ENCODE data around the gene SPATA9. TPM values are rescaled to one million over a fixed set of nuclear protein-coding genes. Genes with fewer than 3 reads are reported as not detected.
"Not testable (repeated sequence)": the region's sequence is repeated elsewhere in the genome, so short reads cannot be mapped to it uniquely, and the experiment has no call there.

The SPATA9 gene
- total RNA-seq, 3 donors from 2014 or later = not detected

DNA sequence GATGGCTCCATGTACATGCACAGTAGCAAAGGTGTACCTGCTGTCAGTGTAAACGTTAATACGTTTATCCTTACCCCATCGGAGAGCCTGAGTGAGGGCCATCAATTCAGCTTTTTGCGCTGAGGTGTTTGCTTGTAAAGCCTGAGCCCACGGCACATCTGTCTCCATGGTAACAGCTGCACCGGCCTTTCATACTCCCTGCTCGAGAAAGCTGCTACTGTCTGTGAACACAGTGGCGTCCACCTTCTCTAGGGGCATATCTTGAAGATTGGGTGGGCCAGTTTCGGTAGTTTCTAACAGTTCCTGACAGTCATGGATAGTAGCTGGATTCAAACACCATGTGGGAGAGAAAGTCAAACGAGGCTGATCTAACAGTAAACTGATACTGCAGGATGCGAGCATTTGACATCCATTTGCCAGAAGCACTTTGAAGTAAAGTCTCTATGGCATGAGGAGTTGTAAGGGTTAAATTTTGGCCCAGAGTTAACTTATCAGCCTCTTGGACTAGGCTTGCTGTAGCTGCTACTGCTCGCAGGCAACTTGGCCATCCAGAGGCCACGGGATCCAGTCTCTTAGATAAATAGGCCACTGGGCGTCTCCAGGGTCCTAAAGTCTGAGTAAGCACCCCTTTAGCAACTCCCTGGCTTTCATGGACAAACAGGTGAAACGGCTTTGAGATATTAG is 27.3 kb upstream of the SPATA9 start:
- H3K27me3 Mint-ChIP-seq (ENCODE audit: low read depth) = peaks cover 3% of the 10 kb centered on the region
- peaks cover 8% of the 10 kb centered on the region for H3K4me1 Mint-ChIP-seq (ENCODE audit: low read depth)
- no peak for ATAC-seq
- no peaks in the 10 kb centered on the region for H3K9me3 Mint-ChIP-seq
- no peak overlapping the region for H3K4me3 Mint-ChIP-seq
- no peak for DNase-seq
- no peaks in the 10 kb centered on the region for H3K36me3 Mint-ChIP-seq (ENCODE audit: insufficient read depth)

DNA sequence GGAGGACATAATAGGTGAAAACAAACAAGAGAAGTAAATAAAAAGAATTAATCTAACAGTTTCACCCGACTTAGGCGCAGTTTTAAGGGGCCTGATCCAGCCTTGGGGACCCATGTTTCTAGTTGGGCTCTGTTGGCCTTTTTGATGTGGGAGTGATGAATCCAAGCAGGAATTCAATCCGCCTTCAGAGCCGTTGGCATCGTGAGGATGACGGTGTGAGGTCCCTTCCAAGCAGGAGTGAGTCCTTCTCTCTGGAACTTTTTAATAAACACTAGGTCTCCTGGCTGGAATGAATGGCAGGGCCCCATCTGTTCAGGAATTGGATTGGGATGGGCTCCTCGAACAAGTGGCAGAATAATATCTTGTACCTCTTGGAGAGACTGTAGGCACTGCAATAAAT is 26.1 kb upstream of the SPATA9 start:
- Mint-ChIP-seq H3K4me3 (no peak overlapping the region), H3K4me1 (ENCODE audit: low read depth) (peaks cover 3% of the 10 kb centered on the region), H3K36me3 (ENCODE audit: insufficient read depth) (no peaks in the 10 kb centered on the region), H3K27me3 (ENCODE audit: low read depth) (peaks cover 3% of the 10 kb centered on the region), H3K9me3 (no peaks in the 10 kb centered on the region)
- DNase-seq (no peak), ATAC-seq (no peak)

DNA sequence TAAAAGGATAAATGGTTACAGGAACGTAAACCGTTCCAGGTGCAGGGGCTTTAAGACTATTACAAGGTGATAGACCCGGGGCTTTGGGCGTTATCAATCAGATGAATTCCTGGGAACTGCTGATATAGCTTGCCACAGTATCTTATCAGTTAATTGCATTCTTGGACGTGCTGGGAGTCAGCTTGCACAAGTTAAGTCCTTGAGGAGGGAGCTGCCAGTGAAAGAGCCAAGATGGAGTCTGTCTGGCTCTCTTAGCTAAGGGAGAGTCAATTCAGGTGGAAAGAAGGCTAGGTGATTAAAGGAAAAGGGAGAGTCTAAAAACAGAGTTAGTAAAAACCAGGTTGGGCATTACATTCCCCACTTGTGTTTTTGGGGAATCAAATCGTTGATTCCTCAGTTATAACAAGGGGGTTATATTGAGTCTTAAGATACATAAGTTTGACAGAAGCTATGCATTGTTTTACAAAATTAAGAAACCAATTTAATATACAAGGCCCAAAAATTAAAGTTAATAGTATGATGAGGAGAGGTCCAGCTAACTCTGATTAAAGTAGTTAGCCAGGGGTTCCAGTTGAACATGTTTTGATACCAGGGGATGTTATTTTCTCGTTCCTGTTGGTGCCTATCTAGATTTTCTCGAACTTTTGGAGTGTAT is 24.9 kb upstream of the SPATA9 start:
- not testable (repeated sequence) for H3K4me1 Mint-ChIP-seq (ENCODE audit: low read depth); H3K36me3 Mint-ChIP-seq (ENCODE audit: insufficient read depth); DNase-seq

DNA sequence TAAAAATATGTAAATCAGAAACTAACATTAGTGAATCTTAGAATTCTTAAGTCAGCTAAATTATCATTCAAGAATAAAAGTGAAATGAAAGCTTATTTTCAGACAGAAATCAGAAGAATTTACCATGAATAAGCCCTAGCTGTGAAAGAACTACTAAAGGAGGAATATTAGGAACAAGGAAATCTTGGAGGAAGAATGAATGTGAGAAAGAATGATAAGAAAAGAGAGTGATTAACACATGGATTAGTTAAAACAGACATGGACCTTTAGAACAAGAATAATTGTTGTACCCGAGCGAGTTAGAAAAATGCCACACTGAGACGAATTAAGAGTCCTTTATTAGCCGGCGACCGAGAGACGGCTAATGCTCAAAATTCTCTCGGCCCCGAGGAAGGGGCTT is 24.3 kb upstream of the SPATA9 start:
- no peaks in the 10 kb centered on the region for H3K9me3 Mint-ChIP-seq
- DNase-seq (no peak), ATAC-seq (no peak)
- no peaks in the 10 kb centered on the region for H3K36me3 Mint-ChIP-seq (ENCODE audit: insufficient read depth)
- no peaks in the 10 kb centered on the region for H3K4me1 Mint-ChIP-seq (ENCODE audit: low read depth)
- peaks cover 2% of the 10 kb centered on the region for H3K27me3 Mint-ChIP-seq (ENCODE audit: low read depth)
- no peak overlapping the region for H3K4me3 Mint-ChIP-seq

More for the DNA sequence above, 24.9 kb upstream of the SPATA9 start:
- ATAC-seq; H3K4me3 Mint-ChIP-seq; H3K9me3 Mint-ChIP-seq; H3K27me3 Mint-ChIP-seq (ENCODE audit: low read depth): not testable (repeated sequence)

DNA sequence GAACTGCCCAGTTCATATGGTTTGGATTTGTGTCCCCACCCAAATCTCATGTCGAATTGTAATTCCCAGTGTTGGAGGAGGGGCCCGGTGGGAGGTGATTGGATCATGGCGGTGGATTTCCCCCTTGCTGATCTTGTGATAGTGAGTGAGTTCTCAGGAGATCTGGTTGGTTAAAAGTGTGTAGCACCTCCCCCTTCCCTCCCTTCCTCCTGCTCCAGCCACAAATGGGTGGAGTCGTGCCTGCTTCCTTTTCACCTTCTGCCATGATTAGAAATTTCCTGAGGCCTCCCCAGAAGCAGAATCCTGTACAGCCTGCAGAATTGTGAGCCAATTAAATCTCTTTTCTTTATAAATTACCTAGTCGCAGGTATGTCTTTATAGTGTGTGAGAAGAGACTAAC is 23.4 kb upstream of the SPATA9 start:
- H3K4me1 Mint-ChIP-seq (ENCODE audit: low read depth); H3K27me3 Mint-ChIP-seq (ENCODE audit: low read depth); ATAC-seq; DNase-seq; H3K36me3 Mint-ChIP-seq (ENCODE audit: insufficient read depth); H3K4me3 Mint-ChIP-seq; H3K9me3 Mint-ChIP-seq: not testable (repeated sequence)

DNA sequence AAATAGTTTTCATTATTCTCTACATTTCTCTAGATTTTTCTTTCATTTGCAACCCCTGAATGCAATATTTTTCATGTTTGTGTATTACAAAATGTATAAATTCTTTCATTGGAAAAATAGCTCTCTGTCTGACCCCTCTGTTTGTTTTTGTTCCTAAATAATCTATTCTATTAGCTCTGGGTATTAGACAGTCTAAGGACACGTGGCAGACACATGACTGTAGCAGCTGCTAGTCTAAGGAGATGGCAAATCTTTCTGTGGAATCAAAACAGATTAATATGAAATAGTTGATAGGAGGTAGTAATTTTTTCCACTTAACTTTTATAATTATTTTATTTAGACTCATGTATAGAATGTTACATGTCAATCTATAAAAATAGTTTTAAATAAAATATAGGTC is 21.4 kb upstream of the SPATA9 start:
- DNase-seq (no peak), ATAC-seq (no peak)
- H3K27me3 Mint-ChIP-seq (ENCODE audit: low read depth) = peaks cover 6% of the 10 kb centered on the region
- H3K4me1 Mint-ChIP-seq (ENCODE audit: low read depth) = no peaks in the 10 kb centered on the region
- no peaks in the 10 kb centered on the region for H3K36me3 Mint-ChIP-seq (ENCODE audit: insufficient read depth)
- no peak overlapping the region for H3K4me3 Mint-ChIP-seq
- H3K9me3 Mint-ChIP-seq = no peaks in the 10 kb centered on the region

DNA sequence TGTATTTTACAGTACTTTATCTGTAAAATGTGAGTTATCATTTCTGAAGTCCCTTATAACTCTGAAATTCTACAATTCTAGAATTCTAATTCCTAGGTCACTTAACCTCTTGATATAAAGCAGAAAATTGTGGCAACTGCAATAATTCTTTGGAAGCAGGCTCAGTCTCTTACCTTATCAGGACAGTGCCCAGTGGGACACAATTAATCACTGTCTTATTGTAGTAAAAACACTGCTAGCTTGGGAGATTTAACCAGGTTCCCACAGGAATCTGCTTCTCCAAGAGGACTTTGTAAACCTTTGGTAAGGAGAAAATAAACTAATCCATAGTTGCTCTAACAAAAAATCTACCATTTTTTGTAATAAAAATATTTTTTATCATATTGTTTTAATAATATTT is 18.3 kb upstream of the SPATA9 start:
- no peaks in the 10 kb centered on the region for H3K36me3 Mint-ChIP-seq (ENCODE audit: insufficient read depth)
- H3K9me3 Mint-ChIP-seq = no peaks in the 10 kb centered on the region
- no peak overlapping the region for H3K4me3 Mint-ChIP-seq
- H3K27me3 Mint-ChIP-seq (ENCODE audit: low read depth) = peaks cover 12% of the 10 kb centered on the region
- ATAC-seq (no peak), DNase-seq (no peak)
- no peaks in the 10 kb centered on the region for H3K4me1 Mint-ChIP-seq (ENCODE audit: low read depth)

DNA sequence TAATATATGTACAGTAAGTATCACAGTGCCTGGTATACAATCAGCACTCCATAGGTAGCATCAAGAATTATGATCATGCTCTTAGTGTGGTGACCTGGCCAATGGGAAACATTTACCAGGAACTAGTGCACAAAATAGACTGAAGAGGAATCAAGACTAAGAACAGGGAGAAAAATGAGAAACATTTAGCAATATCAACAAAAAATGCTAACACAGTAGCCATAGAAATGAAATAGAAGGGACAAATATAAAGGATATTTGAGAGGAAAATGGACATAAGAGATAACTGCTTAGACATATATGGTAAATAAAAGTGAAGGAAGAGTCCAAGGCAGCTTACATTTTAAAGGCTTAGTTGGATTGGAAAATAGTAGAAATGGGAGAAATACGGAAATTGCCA is 16.5 kb upstream of the SPATA9 start:
- DNase-seq = no peak
- Mint-ChIP-seq H3K4me1 (ENCODE audit: low read depth) (no peaks in the 10 kb centered on the region), H3K4me3 (no peak overlapping the region), H3K9me3 (no peaks in the 10 kb centered on the region), H3K27me3 (ENCODE audit: low read depth) (peaks cover 12% of the 10 kb centered on the region), H3K36me3 (ENCODE audit: insufficient read depth) (no peaks in the 10 kb centered on the region)
- ATAC-seq = no peak

DNA sequence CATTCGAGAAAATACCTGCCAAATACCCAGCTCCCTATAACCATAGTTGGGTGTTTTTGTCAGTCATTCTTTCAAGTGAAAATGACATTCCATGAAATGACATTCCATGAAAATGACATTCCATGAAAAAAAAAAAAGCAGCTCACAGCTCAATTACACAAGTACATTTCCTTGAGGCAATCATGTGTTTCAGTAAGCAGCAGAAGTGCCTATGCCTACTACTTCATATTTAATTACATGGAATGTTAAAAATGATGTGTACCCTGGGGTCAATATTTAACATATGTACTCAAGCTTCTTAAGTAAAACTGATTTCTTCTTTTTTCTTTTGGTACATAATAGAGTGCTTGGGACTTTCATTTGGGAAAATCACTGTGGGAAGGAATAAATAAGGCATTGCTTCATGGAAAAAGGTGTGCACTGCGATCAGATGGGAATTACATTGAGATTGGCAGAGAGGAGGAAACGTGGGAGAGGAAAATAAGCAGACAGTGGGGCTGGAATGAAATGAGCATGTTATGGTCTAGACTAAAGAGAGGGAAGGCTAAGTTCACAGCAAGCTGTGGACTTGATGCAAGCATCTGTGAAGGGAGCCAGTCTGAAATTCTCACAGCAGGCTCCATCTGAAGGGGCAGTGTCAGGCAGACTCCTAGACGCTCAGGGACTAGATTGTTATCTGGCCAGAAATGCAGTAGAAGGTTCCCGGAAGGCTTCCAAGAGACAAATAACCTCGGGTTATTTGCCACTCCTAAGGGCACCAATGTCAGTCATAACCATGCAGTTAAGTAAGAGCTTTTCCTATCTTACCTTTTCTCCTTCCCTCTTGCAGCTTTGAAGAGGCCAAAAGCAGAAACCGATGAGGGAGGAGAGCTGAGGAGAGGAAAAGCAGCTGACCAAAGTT is 15.2 kb upstream of the SPATA9 start:
- H3K9me3 Mint-ChIP-seq = no peaks in the 10 kb centered on the region
- H3K36me3 Mint-ChIP-seq (ENCODE audit: insufficient read depth) = no peaks in the 10 kb centered on the region
- H3K27me3 Mint-ChIP-seq (ENCODE audit: low read depth) = peaks cover 14% of the 10 kb centered on the region
- ATAC-seq (no peak), DNase-seq (no peak)
- no peak overlapping the region for H3K4me3 Mint-ChIP-seq
- H3K4me1 Mint-ChIP-seq (ENCODE audit: low read depth) = no peaks in the 10 kb centered on the region

DNA sequence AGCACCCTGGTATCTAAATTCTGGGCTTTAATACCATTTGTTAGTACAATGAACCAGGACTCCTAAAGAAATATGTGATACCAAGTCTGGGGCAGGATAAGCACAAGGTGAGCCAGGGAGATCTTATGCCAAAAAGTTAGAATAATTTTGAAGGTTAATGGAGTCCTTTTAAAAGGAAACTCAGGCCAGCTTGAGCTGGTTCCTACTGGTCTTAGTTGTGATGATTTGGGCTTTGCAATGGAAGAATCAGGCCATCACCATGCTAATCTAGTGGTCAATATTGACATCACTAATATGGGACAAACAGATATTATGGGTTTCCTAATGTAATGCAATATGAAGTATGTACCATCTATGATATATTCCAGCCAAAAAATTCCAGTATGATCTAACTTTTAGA is 7.5 kb upstream of the SPATA9 start:
- H3K27me3 Mint-ChIP-seq (ENCODE audit: low read depth) = peaks cover 7% of the 10 kb centered on the region
- no peak overlapping the region for H3K4me3 Mint-ChIP-seq
- DNase-seq = no peak
- H3K9me3 Mint-ChIP-seq = peaks cover 3% of the 10 kb centered on the region
- ATAC-seq = no peak
- no peaks in the 10 kb centered on the region for H3K36me3 Mint-ChIP-seq (ENCODE audit: insufficient read depth)
- no peaks in the 10 kb centered on the region for H3K4me1 Mint-ChIP-seq (ENCODE audit: low read depth)

DNA sequence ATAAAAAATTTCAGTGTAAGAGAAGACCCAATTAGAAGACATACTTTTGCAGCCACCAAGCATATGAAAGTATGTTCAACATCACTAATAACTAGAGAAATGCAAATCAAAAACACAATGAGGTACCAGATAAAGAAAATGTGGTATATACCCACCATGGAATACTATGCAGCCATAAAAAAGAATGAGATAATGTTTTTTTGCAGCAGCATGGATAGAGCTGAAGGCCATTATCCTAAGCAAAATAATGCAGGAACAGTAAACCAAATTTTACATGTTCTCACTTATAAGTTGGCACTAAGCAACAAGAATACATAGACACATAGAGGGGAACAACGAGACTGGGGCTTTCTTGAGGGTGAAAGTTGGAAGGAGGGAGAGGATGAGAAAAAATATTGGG is 6.9 kb upstream of the SPATA9 start:
- Mint-ChIP-seq H3K27me3 (ENCODE audit: low read depth) (peaks cover 7% of the 10 kb centered on the region), H3K9me3 (peaks cover 3% of the 10 kb centered on the region), H3K4me1 (ENCODE audit: low read depth) (no peaks in the 10 kb centered on the region), H3K4me3 (no peak overlapping the region), H3K36me3 (ENCODE audit: insufficient read depth) (no peaks in the 10 kb centered on the region)
- no peak for DNase-seq
- ATAC-seq = no peak

DNA sequence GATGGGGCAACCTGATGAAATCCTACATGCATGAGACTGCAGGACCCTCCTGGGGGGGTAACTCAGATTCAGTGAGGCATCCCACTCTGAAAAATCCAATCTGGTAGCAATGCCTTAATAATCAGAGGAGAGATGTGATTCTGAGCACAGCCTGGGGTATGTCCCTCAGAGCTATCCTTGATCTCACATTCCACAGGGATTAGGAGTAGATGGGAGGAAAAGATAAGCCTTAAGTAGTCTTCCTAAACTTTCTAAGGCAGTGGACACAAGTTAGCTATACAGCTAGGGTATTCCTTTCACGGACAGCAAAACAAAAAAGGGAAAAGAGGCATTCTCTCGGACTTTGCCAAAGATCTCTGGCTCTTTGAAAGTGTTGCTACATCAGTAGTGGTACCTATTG is 3.9 kb upstream of the SPATA9 start:
- ATAC-seq (no peak), DNase-seq (no peak)
- H3K36me3 Mint-ChIP-seq (ENCODE audit: insufficient read depth) = no peaks in the 10 kb centered on the region
- no peaks in the 10 kb centered on the region for H3K4me1 Mint-ChIP-seq (ENCODE audit: low read depth)
- peaks cover 3% of the 10 kb centered on the region for H3K9me3 Mint-ChIP-seq
- H3K27me3 Mint-ChIP-seq (ENCODE audit: low read depth) = peaks cover 8% of the 10 kb centered on the region
- no peak overlapping the region for H3K4me3 Mint-ChIP-seq

DNA sequence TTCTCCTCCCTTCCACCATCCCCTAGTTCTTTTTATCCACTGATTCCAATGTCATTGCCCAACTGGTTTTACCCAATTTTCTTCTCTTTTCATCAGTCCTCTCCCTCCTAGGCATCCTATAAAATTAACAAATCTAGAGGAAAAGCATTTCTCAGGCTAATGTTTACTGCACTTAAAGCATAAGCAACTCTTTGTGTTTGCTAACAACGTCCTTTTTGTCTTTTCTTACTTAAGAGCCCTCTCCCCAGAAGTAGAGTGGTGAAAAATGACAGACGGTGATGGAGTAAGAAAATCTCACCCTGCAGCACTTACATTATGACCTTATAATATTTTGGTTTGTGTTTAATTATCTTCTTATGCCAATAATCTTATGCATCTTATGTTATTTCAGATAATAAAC is 1.6 kb upstream of the SPATA9 start:
- Mint-ChIP-seq H3K27me3 (ENCODE audit: low read depth) (peaks cover 8% of the 10 kb centered on the region), H3K4me1 (ENCODE audit: low read depth) (no peaks in the 10 kb centered on the region)

DNA sequence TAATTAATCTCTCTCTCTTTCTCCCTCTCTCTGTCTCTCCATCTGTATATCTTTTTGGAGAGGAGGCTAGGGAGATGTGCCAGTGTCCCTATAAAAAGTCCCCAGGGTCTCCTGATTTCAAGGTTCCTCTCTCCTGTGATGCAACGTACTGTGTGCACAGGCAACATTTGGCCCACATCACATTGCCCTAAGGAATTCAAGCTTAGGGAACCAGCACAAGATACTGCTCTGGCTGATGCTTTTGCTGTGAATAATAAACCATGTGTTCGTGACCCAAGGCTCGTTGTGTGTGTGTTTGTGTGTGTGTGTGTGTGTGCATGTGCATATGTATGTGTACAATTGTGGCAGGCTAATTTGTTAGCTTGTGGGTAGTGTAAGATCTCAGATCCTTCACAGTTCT is 9.7 kb downstream of the SPATA9 start:
- H3K27me3 Mint-ChIP-seq (ENCODE audit: low read depth) = peaks cover 6% of the 10 kb centered on the region
- no peaks in the 10 kb centered on the region for H3K4me1 Mint-ChIP-seq (ENCODE audit: low read depth)
- no peak for DNase-seq
- H3K9me3 Mint-ChIP-seq = no peaks in the 10 kb centered on the region
- H3K4me3 Mint-ChIP-seq = no peak overlapping the region
- no peak for ATAC-seq
- no peaks in the 10 kb centered on the region for H3K36me3 Mint-ChIP-seq (ENCODE audit: insufficient read depth)

More for the DNA sequence above, 1.6 kb upstream of the SPATA9 start:
- Mint-ChIP-seq H3K9me3 (no peaks in the 10 kb centered on the region), H3K36me3 (ENCODE audit: insufficient read depth) (peaks cover 2% of the 10 kb centered on the region), H3K4me3 (no peak overlapping the region)
- no peak for ATAC-seq
- no peak for DNase-seq

DNA sequence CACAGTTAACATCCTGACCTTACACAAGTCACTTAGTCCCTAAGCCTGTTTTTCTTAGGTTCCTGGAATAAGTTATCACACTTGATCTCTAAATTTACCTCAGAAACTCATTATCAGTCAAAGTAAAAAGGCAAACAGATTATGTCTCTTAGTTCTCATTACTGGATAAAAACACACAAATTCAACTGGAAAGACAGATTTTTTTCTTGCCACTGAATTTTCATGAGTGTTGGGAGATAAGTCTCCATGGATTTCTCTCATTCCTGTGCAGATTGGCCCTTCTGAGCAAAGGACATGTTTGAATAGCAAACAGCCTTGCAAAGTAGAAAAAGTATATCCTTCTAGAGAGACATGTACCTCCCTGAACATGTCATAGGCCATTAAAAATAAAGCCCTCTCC is 10.2 kb downstream of the SPATA9 start:
- Mint-ChIP-seq H3K27me3 (ENCODE audit: low read depth) (peaks cover 6% of the 10 kb centered on the region), H3K4me1 (ENCODE audit: low read depth) (no peaks in the 10 kb centered on the region), H3K36me3 (ENCODE audit: insufficient read depth) (no peaks in the 10 kb centered on the region), H3K4me3 (no peak overlapping the region), H3K9me3 (no peaks in the 10 kb centered on the region)
- no peak for ATAC-seq
- no peak for DNase-seq
